Cerebellar nuclear complex (tissue), 1 donor: ENCODE results near the gene PGAM5.
"Not testable (repeated sequence)": the region's sequence is repeated elsewhere in the genome, so short reads cannot be mapped to it uniquely, and the experiment has no call there.

ENCODE experiments used
- DNase-seq, 2 experiments: peaks; one replicate each; lab custom pipeline; 2025; lab: John Stamatoyannopoulos, UW

Gene PGAM5

DNA sequence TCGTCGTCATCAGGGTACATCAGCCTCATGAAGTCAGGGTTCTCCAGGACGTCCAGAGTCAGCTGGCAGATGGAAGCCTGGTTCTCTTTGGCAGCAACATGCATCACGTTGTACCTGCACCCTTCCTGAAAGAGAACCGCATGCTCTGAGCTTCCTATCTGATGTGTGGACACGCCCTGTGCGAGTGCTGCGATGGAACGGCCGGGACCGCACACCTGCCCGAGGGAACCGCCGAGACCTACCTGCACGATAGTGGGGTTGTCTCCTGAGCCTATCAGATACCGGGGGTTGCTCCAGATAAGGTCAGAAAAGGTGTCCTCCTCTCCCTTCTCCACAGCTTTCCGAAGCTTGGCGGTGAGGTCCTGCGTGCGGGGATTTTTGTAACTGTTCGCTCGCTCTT lies 37.3 kb downstream of the PGAM5 start:
- DNase-seq = no peak

DNA sequence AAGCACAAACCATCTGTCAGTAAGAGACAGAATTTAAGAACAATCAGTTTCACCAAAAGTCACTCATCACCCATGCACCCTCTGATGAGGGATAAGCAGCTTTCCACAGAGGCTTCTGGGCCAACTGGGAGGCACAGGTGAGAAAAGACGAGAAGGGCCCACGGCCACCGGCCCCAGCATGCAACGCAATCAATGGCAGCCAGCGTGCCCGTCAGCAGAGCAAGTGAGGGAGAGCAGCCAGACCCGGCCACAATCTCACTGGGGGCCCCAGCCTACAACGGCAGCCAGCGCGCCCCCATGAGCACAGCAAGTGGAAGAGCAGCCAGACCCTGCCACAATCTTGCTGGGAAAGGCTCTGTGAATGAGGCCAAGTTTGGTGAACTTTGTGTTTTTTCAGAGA lies 37.7 kb downstream of the PGAM5 start:
- no peak for DNase-seq

- DNase-seq = not testable (repeated sequence)
Observed at GRCh38 chr12:132753670-132754069, 43.0 kb downstream of the PGAM5 start.

DNA sequence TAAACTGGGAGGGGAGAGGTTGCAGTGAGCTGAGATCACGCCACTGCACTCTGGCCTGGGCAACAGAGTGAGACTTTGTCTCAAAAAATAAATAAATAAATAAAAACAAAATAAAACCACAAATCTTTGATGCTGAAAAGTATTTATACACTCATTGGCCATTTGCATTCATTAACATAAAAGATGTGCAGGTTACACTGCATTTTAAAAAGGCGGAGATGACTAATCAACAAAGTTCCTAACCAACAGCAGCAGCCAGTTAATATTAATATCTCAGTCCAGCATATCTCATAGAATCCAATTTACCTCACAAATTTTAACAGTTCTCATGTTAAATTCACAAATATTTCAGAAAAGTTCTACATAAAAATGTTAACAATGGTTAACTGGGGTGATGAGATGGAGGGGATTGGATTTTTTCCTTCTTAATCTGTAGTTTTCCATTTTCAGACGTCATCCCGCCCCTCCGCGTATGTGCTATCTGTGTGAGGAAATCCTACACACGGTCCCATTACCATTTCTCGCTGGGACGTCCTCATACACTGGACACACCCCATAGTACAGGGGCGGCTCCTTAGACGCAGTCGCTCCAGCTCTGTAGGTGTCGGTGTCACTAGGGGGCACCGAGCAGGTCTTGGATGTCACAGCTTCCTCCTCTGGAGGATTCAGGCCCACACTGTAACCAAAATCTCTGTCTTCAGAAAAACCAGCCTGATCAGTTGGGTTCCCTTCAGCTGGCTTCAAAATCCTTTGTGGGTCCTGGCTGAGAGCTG lies 43.7 kb downstream of the PGAM5 start:
- no peak for DNase-seq

DNA sequence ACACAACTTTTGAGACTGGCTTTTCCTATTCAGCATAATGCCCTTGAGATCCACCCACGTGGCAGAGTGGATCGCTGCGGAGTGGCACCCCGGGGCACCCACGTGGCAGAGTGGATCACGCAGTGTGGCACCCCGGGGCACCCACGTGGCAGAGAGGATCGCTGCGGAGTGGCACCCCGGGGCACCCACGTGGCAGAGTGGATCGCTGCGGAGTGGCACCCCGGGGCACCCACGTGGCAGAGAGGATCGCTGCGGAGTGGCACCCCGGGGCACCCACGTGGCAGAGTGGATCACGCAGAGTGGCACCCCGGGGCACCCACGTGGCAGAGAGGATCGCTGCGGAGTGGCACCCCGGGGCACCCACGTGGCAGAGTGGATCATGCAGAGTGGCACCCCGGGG lies 48.2 kb downstream of the PGAM5 start:
- not testable (repeated sequence) for DNase-seq

DNA sequence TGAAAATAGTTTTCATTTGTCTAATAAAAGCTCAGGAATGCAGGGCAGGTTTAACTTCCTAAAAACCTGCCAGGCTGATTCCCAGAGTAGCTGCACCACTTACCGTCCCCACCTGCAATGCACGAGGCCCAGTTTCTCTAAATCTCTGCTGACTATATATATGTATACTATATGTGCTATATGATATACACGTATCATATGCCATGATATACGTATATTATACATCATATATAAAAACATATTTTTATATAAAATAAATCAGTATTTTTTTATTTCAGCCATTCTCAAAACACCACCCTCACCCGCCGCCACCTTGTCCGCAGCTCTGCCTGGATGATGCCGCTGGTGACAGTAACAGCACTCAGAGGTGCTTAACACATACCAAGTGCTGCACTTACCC lies 48.7 kb downstream of the PGAM5 start:
- DNase-seq = no peak

GRCh38 chr12:132761032-132761920 lies 50.6 kb downstream of the PGAM5 start, which contains the start of gene ANKLE2:
Gene ANKLE2, minus strand, starts transcription at chr12:132761832. Its CDS starts 34 bp downstream, at chr12:132761798.
- no peak for DNase-seq

- DNase-seq = peak in 1 of 2 experiments; percentile 16
Observed at GRCh38 chr12:132761921-132762583, 51.4 kb downstream of the PGAM5 start.

- DNase-seq = no peak
Observed at GRCh38 chr12:132764231-132764630, 53.6 kb downstream of the PGAM5 start.

- no peak for DNase-seq
Observed at GRCh38 chr12:132765361-132765760, 54.7 kb downstream of the PGAM5 start.

- no peak for DNase-seq
Observed at GRCh38 chr12:132766380-132767085, 55.9 kb downstream of the PGAM5 start.

DNA sequence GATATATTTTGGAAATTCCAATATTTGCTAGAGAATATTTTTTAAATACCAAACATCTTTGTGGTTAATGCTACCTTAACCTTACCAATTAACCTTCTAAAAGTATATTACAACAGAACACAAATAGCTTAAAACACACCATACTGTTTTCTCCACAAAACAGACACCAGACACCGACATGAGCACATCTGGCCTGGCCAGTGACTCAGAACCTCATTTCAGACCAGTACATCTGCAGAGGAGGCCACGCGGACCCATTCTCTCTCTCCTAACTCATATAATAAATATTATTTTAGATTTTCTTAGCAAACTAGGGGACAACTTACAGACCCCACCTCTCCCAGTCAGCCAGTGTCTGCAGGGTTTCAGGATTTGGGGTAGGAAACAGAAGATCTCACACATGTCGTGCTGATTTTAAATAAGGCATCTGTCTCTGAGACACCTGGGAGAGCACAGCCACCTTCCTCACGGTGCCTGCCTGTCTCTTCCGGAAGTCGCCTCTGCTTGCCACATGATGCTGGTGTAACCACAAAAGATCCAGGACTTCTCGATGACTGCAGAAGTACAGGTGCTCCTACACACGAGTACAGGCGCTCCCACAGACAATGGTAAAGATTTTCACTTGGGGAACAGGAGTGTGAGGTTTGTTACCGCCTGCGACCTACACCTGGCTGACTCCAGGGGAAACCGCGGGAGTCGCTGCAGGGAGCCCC lies 60.6 kb downstream of the PGAM5 start:
- DNase-seq = no peak
